IPS-18a (cell line): ENCODE measurements around the gene DOCK10.

Experiments
- H3K27ac ChIP-seq: one replicate; pipeline ENCODE4 v1.5.1; 2013; ENCODE audit warnings: low read length
- H3K27me3 ChIP-seq: one replicate; pipeline ENCODE4 v1.6.1; 2013; ENCODE audit warnings: mild to moderate bottlenecking, low read length; ENCODE audit not compliant: control insufficient read depth, insufficient read depth
- H3K36me3 ChIP-seq: one replicate; pipeline ENCODE4 v1.6.1; 2013; ENCODE audit warnings: low read depth, low read length; ENCODE audit not compliant: control insufficient read depth
- H3K4me1 ChIP-seq: one replicate; pipeline ENCODE4 v1.6.1; 2013; ENCODE audit warnings: low read depth, low read length; ENCODE audit not compliant: control insufficient read depth
- H3K4me3 ChIP-seq: one replicate; pipeline ENCODE4 v1.5.1; 2013; ENCODE audit warnings: low read length
- H3K9ac ChIP-seq: one replicate; pipeline ENCODE4 v1.6.1; 2013; ENCODE audit warnings: mild to moderate bottlenecking, low read length, moderate library complexity
- H3K9me3 ChIP-seq: one replicate; pipeline ENCODE4 v1.6.1; 2013; ENCODE audit warnings: low read depth, low read length; ENCODE audit not compliant: control insufficient read depth

Gene DOCK10

GRCh38 chr2:224987733-224988132 is 54.5 kb downstream of the DOCK10 start:
- Histone ChIP-seq H3K36me3 (no peaks in the 10 kb centered on the region), H3K4me1 (no peaks in the 10 kb centered on the region), H3K4me3 (no peak overlapping the region), H3K27me3 (no peaks in the 10 kb centered on the region), H3K9ac (no peak overlapping the region), H3K9me3 (no peaks in the 10 kb centered on the region), H3K27ac (no peak overlapping the region)

DNA sequence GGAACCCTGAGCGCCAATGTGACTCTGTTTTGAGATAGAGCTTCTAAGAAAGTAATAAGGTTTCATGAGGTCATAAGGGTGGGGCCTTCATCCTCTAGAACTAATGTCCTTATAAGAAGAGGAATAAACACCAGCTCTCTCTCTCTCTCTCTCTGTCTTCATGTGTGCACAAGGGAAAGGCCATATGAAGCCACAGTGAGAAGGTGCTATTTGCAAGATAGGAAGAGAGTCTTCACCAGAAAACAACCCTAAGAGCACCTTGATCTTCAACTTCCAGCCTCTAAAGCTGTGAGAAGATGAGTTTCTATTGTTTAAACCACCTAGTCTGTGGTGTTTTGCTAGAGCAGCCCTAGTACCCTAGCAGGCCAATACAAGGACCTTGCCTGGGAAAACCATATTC is 55.8 kb downstream of the DOCK10 start:
- Histone ChIP-seq H3K9ac (no peak overlapping the region), H3K36me3 (no peaks in the 10 kb centered on the region)

GRCh38 chr2:224984637-224985036 is 57.6 kb downstream of the DOCK10 start:
- Histone ChIP-seq H3K9ac (no peak overlapping the region), H3K27ac (no peak overlapping the region), H3K27me3 (no peaks in the 10 kb centered on the region), H3K36me3 (no peaks in the 10 kb centered on the region), H3K9me3 (no peaks in the 10 kb centered on the region), H3K4me3 (no peak overlapping the region), H3K4me1 (no peaks in the 10 kb centered on the region)

More for the DNA sequence above, 55.8 kb downstream of the DOCK10 start:
- H3K4me3 ChIP-seq: no peak overlapping the region
- no peaks in the 10 kb centered on the region for H3K4me1 ChIP-seq
- no peaks in the 10 kb centered on the region for H3K27me3 ChIP-seq
- no peaks in the 10 kb centered on the region for H3K9me3 ChIP-seq
- no peak overlapping the region for H3K27ac ChIP-seq

DNA sequence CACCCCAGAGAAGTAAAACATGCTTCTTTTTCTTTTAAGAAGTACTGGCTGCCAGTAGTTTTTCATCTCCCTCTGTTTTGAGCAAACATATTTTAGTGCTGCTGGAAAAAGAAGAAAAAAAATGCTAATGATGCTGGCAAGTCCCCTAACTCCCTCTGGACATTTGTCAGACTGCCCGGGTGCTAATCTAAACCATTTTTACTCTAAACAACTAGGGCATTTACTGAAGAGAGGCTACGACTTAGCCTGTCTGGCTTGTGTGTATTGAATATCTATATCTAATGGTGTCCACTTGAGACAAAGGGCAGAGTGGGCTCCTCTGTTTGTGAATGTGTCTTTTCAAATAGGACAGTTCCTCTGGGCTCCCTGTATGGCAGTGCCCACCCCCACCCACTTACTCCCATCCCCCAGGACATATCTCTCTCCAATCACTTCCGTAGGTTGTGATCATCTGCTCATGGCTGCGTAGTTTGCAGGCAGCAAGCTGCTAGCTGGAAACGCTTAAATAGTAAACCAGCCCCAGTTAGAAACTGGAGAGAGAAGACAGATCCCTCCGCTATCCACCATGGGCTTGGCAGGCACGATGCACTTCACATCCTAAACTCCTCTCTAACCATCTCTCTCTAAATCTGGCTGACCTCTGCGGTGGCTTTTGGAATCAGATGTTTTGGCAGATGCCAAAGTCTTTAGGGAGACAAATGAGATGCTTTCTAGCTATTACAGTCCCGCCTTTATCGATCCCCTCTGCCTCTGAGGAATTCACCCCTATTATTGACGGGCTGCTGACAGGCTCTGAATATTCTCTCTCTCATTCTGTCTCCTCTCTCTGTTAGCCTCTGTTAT is 58.3 kb downstream of the DOCK10 start:
- Histone ChIP-seq H3K27me3 (no peaks in the 10 kb centered on the region), H3K27ac (no peak overlapping the region), H3K36me3 (no peaks in the 10 kb centered on the region), H3K9me3 (no peaks in the 10 kb centered on the region), H3K4me3 (no peak overlapping the region), H3K9ac (no peak overlapping the region), H3K4me1 (no peaks in the 10 kb centered on the region)

- Histone ChIP-seq H3K4me3 (no peak overlapping the region), H3K36me3 (no peaks in the 10 kb centered on the region), H3K9me3 (no peaks in the 10 kb centered on the region), H3K27ac (no peak overlapping the region), H3K27me3 (no peaks in the 10 kb centered on the region), H3K9ac (no peak overlapping the region), H3K4me1 (no peaks in the 10 kb centered on the region)
Measured at GRCh38 chr2:224982910-224983711, 59.2 kb downstream of the DOCK10 start.

- H3K27me3 ChIP-seq: no peaks in the 10 kb centered on the region
- no peaks in the 10 kb centered on the region for H3K36me3 ChIP-seq
- H3K27ac ChIP-seq: no peak overlapping the region
- no peak overlapping the region for H3K4me3 ChIP-seq
- H3K4me1 ChIP-seq: no peaks in the 10 kb centered on the region
- H3K9me3 ChIP-seq: no peaks in the 10 kb centered on the region
- no peak overlapping the region for H3K9ac ChIP-seq
Measured at GRCh38 chr2:224982226-224982625, 60.0 kb downstream of the DOCK10 start.

GRCh38 chr2:224976629-224977525 is 65.4 kb downstream of the DOCK10 start:
- no peaks in the 10 kb centered on the region for H3K4me1 ChIP-seq
- H3K9ac ChIP-seq: no peak overlapping the region
- H3K27ac ChIP-seq: no peak overlapping the region
- no peaks in the 10 kb centered on the region for H3K9me3 ChIP-seq
- no peaks in the 10 kb centered on the region for H3K36me3 ChIP-seq
- no peaks in the 10 kb centered on the region for H3K27me3 ChIP-seq
- no peak overlapping the region for H3K4me3 ChIP-seq

GRCh38 chr2:224975761-224976160 is 66.5 kb downstream of the DOCK10 start:
- Histone ChIP-seq H3K4me3 (no peak overlapping the region), H3K9ac (no peak overlapping the region), H3K9me3 (no peaks in the 10 kb centered on the region), H3K27me3 (no peaks in the 10 kb centered on the region), H3K4me1 (no peaks in the 10 kb centered on the region), H3K36me3 (no peaks in the 10 kb centered on the region), H3K27ac (no peak overlapping the region)

DNA sequence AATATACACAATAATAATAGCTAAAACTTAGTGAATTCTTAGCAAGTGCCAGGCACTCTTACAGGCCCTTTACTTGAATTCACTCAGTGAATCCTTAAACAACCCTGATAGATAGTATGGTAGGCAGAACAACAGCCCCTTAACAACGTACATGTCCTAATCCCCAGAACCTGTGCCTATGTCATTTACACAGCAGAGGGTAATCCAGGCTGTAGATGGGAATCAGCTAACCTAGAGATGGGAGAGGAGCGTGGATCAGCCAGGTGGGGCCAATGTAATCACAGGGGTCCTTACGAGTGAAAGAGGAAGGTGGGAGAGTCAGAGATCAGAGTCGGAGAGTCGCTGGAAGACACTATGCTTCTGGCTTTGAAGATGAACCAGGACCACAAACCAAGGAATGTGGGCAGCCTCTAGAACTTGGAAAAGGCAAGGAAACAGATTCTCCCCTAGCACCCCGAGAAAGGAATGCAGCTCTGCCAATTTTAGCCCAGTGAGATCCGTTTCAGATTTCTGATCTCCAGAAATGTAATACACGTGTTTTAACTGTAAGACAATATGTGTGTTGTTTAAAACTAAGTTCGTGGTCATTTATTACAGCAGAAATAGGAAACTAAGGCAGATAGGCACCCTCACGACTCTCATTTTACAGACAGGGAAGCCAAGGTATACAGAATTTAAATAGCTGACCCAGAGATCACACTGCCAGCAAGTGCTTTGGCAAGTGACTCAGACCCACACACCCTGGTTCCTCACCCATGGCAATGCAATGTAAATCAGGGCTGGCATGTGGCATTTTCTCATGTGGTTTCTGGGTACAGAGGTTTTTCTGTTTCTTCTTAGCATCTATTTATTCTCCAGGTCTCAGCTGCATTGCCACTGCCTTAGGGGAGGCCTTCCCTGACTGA is 68.9 kb downstream of the DOCK10 start:
- no peaks in the 10 kb centered on the region for H3K27me3 ChIP-seq
- no peak overlapping the region for H3K9ac ChIP-seq
- no peaks in the 10 kb centered on the region for H3K36me3 ChIP-seq
- no peaks in the 10 kb centered on the region for H3K4me1 ChIP-seq
- no peak overlapping the region for H3K27ac ChIP-seq
- no peaks in the 10 kb centered on the region for H3K9me3 ChIP-seq
- H3K4me3 ChIP-seq: no peak overlapping the region

DNA sequence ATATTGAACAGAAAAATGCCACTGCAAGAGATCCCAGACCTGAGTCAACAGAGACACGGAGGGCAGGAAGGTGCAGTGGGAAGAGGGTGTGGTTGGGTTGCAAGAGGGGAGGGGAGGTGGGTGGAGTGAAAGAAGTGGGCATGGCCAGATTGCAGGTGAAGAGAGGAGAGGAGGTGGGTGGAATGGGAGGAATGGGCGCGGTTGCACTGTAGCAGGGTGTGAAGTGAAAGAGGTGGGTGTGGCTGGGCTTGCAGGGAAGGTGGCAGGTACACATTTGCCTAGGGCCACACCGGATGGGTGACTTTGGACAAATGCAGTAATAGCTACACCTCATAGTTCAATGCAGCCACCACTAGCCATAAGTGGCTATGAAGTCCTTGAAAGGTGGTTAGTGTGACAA is 71.1 kb downstream of the DOCK10 start:
- no peak overlapping the region for H3K4me3 ChIP-seq

More for the DNA sequence above, 71.1 kb downstream of the DOCK10 start:
- H3K9ac ChIP-seq: no peak overlapping the region
- H3K36me3 ChIP-seq: no peaks in the 10 kb centered on the region
- H3K4me1 ChIP-seq: no peaks in the 10 kb centered on the region
- H3K27ac ChIP-seq: no peak overlapping the region
- H3K9me3 ChIP-seq: no peaks in the 10 kb centered on the region
- no peaks in the 10 kb centered on the region for H3K27me3 ChIP-seq
